A673 (cell line): ENCODE results near the gene FNIP1.

Experiments used
- CTCF ChIP-seq: fragments of 300-800, 200-600 bp; sonication (generic); conservative IDR thresholded peaks from 2 replicates; pipeline ENCODE4 v1.5.1; 2017; ENCODE audit warnings: low read depth, mild to moderate bottlenecking, antibody characterized with exemption, low read length, moderate library complexity, mixed read lengths
- EZH2 ChIP-seq: fragments of 200-600 bp; sonication (generic); IDR thresholded peaks from 2 replicates; pipeline ENCODE4 v1.6.1; 2017; ENCODE audit warnings: borderline replicate concordance, low read depth, mild to moderate bottlenecking, mixed read lengths, antibody characterized with exemption, low read length; ENCODE audit not compliant: poor library complexity, severe bottlenecking

- no peak for TF ChIP-seq CTCF
- no peak for TF ChIP-seq EZH2
Measured at GRCh38 chr5:131776450-131776849, 20.4 kb downstream of the FNIP1 start.
